Stomach (tissue), 9 donors: ENCODE results near the gene RXYLT1. TPM values are rescaled to one million over a fixed set of nuclear protein-coding genes. Genes with fewer than 3 reads are reported as not detected.

Experiments used
- DNase-seq, 2 donors: peaks; one replicate each; pipeline versions ENCODE4 v3.0.0 to v3.0.0-alpha.2; 2013 to 2019
- H3K27ac ChIP-seq, 5 donors: fragments of 200-600 bp in 4 of 5; sonication (generic) in 4 of 5; one replicate each; pipeline ENCODE4 v1.5.1; 2013 to 2019; ENCODE audit warnings: mild to moderate bottlenecking in 1 of 5, moderate library complexity in 1 of 5
- H3K27me3 ChIP-seq, 3 donors: fragments of 200-600 bp; sonication (generic); one replicate each; pipeline ENCODE4 v1.5.1; 2017 to 2019; ENCODE audit warnings: mixed run types in 1 of 3
- H3K36me3 ChIP-seq, 4 donors: fragments of 200-600 bp; sonication (generic); 1 replicate in 3 of 4; 2 replicates in 1 of 4; pipeline ENCODE4 v1.5.1; 2016 to 2019
- H3K4me1 ChIP-seq, 4 donors: fragments of 200-600 bp; sonication (generic); one replicate each; pipeline ENCODE4 v1.5.1; 2016 to 2019
- H3K4me3 ChIP-seq, 4 donors: fragments of 200-600 bp; sonication (generic) in 3 of 4; one replicate each; pipeline ENCODE4 v1.5.1; 2016 to 2019; ENCODE audit warnings: mild to moderate bottlenecking in 1 of 4
- H3K9me3 ChIP-seq, 4 donors: fragments of 200-600 bp; sonication (generic); one replicate each; pipeline ENCODE4 v1.5.1; 2016 to 2019
- CTCF ChIP-seq, 7 experiments: fragments of 450-650 bp in 4 of 7; fragments of 200-600 bp in 3 of 7; sonication (generic) in 3 of 7; IDR thresholded peaks; one replicate each; pipeline ENCODE4 v1.5.1; 2016 to 2019; ENCODE audit warnings: antibody characterized with exemption in 7 of 7, control low read depth in 2 of 7, mild to moderate bottlenecking in 1 of 7
- EP300 ChIP-seq: sonication (generic); formaldehyde crosslinking; IDR thresholded peaks from one replicate; pipeline ENCODE4 v1.6.1; 2017; ENCODE audit warnings: antibody characterized with exemption
- POLR2A ChIP-seq, 4 donors: fragments of 450-650 bp; IDR thresholded peaks; one replicate each; pipeline ENCODE4 v1.6.1; 2016; ENCODE audit warnings: antibody characterized with exemption in 4 of 4, control low read depth in 2 of 4, mild to moderate bottlenecking in 1 of 4, moderate library complexity in 1 of 4
- POLR2AphosphoS5 ChIP-seq, 3 donors: sonication (generic); formaldehyde crosslinking; IDR thresholded peaks; one replicate each; pipeline ENCODE4 v1.6.1; 2016; ENCODE audit warnings: antibody characterized with exemption in 3 of 3
- WGBS, 5 donors: extraction: QIAGEN DNeasy Blood & Tissue Kit in 3 of 5; methylation state at CpG; one replicate each; pipeline versions ENCODE4 v1.1.5 to v1.1.7; 2013 to 2018; 5-methylcytosine and 5-hydroxymethylcytosine counted together
- intact Hi-C: fragments of 100-400 bp; cut with DNase I; formaldehyde crosslinking; loops from one replicate; pipeline ENCODE4 v1.15.1; 2023; ENCODE audit warnings: low total_unique reads
- polyA plus RNA-seq, 3 donors: library from polyadenylated mRNA; stranded (reverse); fragments of 200-250 nt; gene quantifications; one replicate each; pipeline ENCODE4 v1.2.3, GENCODE V29; 2013
- total RNA-seq, 5 donors: library from RNA; depleted of rRNA; stranded (reverse); fragments of >200 nt; gene quantifications; one replicate each; pipeline versions ENCODE4 v1.1.0 to v1.2.3, GENCODE V29; 2014 to 2016
- donor health status: healthy with polysubstance abuse.
- donor health status: Bipolar disorder and iron deficiency.
- donor health status: healthy.

The RXYLT1 gene
- total and polyA plus RNA-seq, 8 donors, result 4.5 to 33.0 (median 11.2) TPM

GRCh38 chr12:63821781-63822251 is 42.1 kb downstream of the RXYLT1 start:
- no peaks in the 10 kb centered on the region for H3K36me3 ChIP-seq
- intact Hi-C loops, result no loop called here
- TF ChIP-seq POLR2AphosphoS5 (IDR thresholded peaks at IDR 0.05), result no peak
- peak in 1 of 2 donors; percentile 47 for DNase-seq
- peaks cover 0 to 19% (median 5%) of the 10 kb centered on the region in 4 donors for H3K9me3 ChIP-seq
- H3K4me1 ChIP-seq, result peaks cover 0 to 12% (median 0%) of the 10 kb centered on the region in 4 donors
- peak overlapping the region in 3 of 5 donors; percentile 22 to 65 (median 52) for H3K27ac ChIP-seq
- peaks cover 0 to 16% (median 7%) of the 10 kb centered on the region in 3 donors for H3K27me3 ChIP-seq
- 25 to 46% (median 36%) methylated on average over 38 of the region's 38 CpGs for WGBS, 5 donors
- peak overlapping the region; percentile 41 to 46 (median 42) for H3K4me3 ChIP-seq

- H3K27me3 ChIP-seq, result peaks cover 0 to 16% (median 7%) of the 10 kb centered on the region in 3 donors
- TF ChIP-seq CTCF (IDR thresholded peaks at IDR 0.05), result no peak
- no peak for TF ChIP-seq EP300
- no peak for TF ChIP-seq POLR2AphosphoS5 (IDR thresholded peaks at IDR 0.05)
- TF ChIP-seq POLR2A (IDR thresholded peaks at IDR 0.05), result no peak
- peaks cover 0 to 19% (median 5%) of the 10 kb centered on the region in 4 donors for H3K9me3 ChIP-seq
- WGBS, 5 donors, result 68 to 80% (median 75%) methylated on average over 6 of the region's 6 CpGs
- H3K4me3 ChIP-seq, result peak overlapping the region; percentile 41 to 46 (median 42)
- H3K27ac ChIP-seq, result peak overlapping the region in 1 of 5 donors; percentile 52
- H3K36me3 ChIP-seq, result no peaks in the 10 kb centered on the region
- intact Hi-C loops, result no loop called here
- no peak for DNase-seq
- H3K4me1 ChIP-seq, result peaks cover 0 to 12% (median 0%) of the 10 kb centered on the region in 4 donors
Observed at GRCh38 chr12:63822352-63822751, 42.6 kb downstream of the RXYLT1 start.

GRCh38 chr12:63823040-63823439 is 43.3 kb downstream of the RXYLT1 start:
- 75 to 91% (median 86%) methylated on average over 6 of the region's 6 CpGs for WGBS, 5 donors
- TF ChIP-seq EP300 (no peak), POLR2AphosphoS5 (IDR thresholded peaks at IDR 0.05) (no peak), CTCF (IDR thresholded peaks at IDR 0.05) (no peak), POLR2A (IDR thresholded peaks at IDR 0.05) (no peak)
- no peak overlapping the region for H3K27ac ChIP-seq
- H3K27me3 ChIP-seq, result peaks cover 0 to 16% (median 7%) of the 10 kb centered on the region in 3 donors
- intact Hi-C loops, result no loop called here
- H3K4me3 ChIP-seq, result no peak overlapping the region
- H3K36me3 ChIP-seq, result no peaks in the 10 kb centered on the region
- peaks cover 0 to 12% (median 0%) of the 10 kb centered on the region in 4 donors for H3K4me1 ChIP-seq
- no peak for DNase-seq
- peaks cover 0 to 17% (median 5%) of the 10 kb centered on the region in 4 donors for H3K9me3 ChIP-seq

GRCh38 chr12:63826006-63826585 is 46.4 kb downstream of the RXYLT1 start:
- peak in 1 of 2 donors; percentile 74 for DNase-seq
- intact Hi-C loops, result no loop called here
- WGBS, 5 donors, result 12 to 26% (median 20%) methylated on average over 4 of the region's 4 CpGs
- Histone ChIP-seq H3K4me1 (peaks cover 0 to 12% (median 0%) of the 10 kb centered on the region in 4 donors), H3K9me3 (peaks cover 0 to 7% (median 3%) of the 10 kb centered on the region in 4 donors), H3K36me3 (no peaks in the 10 kb centered on the region), H3K4me3 (no peak overlapping the region), H3K27me3 (peaks cover 0 to 12% (median 7%) of the 10 kb centered on the region in 3 donors), H3K27ac (no peak overlapping the region)
- TF ChIP-seq CTCF (IDR thresholded peaks at IDR 0.05), result peak in 5 of 7 experiments; percentile 56 to 78 (median 71)
- TF ChIP-seq EP300, result no peak
- peak in 1 of 3 donors; percentile 53 for TF ChIP-seq POLR2AphosphoS5 (IDR thresholded peaks at IDR 0.05)
- no peak for TF ChIP-seq POLR2A (IDR thresholded peaks at IDR 0.05)

- no peak for DNase-seq
- Histone ChIP-seq H3K27ac (no peak overlapping the region), H3K4me1 (no peaks in the 10 kb centered on the region), H3K4me3 (no peak overlapping the region), H3K27me3 (no peaks in the 10 kb centered on the region), H3K36me3 (no peaks in the 10 kb centered on the region), H3K9me3 (peaks cover 0 to 7% (median 3%) of the 10 kb centered on the region in 4 donors)
- TF ChIP-seq EP300, result no peak
- no peak for TF ChIP-seq CTCF (IDR thresholded peaks at IDR 0.05)
- TF ChIP-seq POLR2A (IDR thresholded peaks at IDR 0.05), result no peak
- TF ChIP-seq POLR2AphosphoS5 (IDR thresholded peaks at IDR 0.05), result no peak
- intact Hi-C loops, result no loop called here
- WGBS, 5 donors, result 87 to 95% (median 91%) methylated on average over 2 of the region's 2 CpGs
Observed at GRCh38 chr12:63828867-63829266, 49.2 kb downstream of the RXYLT1 start.
